KMS-11 (cell line): Measurements from ENCODE around the gene RGS9.
"Not testable (repeated sequence)": the region's sequence is repeated elsewhere in the genome, so short reads cannot be mapped to it uniquely, and the experiment has no call there.

ENCODE experiments used
- H2AFZ ChIP-seq: fragments of 200-600 bp; sonication (generic); 2 replicates; pipeline ENCODE4 v1.6.1; 2016; ENCODE audit warnings: antibody characterized with exemption, mixed run types, low read depth
- H3K27ac ChIP-seq: fragments of 200-600 bp; sonication (generic); 2 replicates; pipeline ENCODE4 v1.6.1; 2016; ENCODE audit warnings: mild to moderate bottlenecking, mixed run types
- H3K27me3 ChIP-seq: fragments of 200-600 bp; sonication (generic); 2 replicates; pipeline ENCODE4 v1.6.1; 2017; ENCODE audit warnings: mild to moderate bottlenecking, low read depth, mixed run types, moderate library complexity; ENCODE audit not compliant: insufficient read depth
- H3K36me3 ChIP-seq: fragments of 200-600 bp; sonication (generic); 2 replicates; pipeline ENCODE4 v1.6.1; 2017; ENCODE audit warnings: mild to moderate bottlenecking, mixed run types; ENCODE audit not compliant: insufficient read depth
- H3K4me1 ChIP-seq: fragments of 200-600 bp; sonication (generic); 2 replicates; pipeline ENCODE4 v1.6.1; 2016; ENCODE audit warnings: mild to moderate bottlenecking, low read depth, mixed run types; ENCODE audit not compliant: poor library complexity, severe bottlenecking
- H3K4me2 ChIP-seq: fragments of 200-600 bp; sonication (generic); 2 replicates; pipeline ENCODE4 v1.7.0; 2016; ENCODE audit warnings: mild to moderate bottlenecking, mixed run types
- H3K4me3 ChIP-seq: fragments of 200-600 bp; sonication (generic); IDR thresholded peaks from 2 replicates; pipeline ENCODE4 v1.6.1; 2017; ENCODE audit warnings: low read depth, low read length, mixed read lengths; ENCODE audit not compliant: insufficient read depth
- H3K79me2 ChIP-seq: fragments of 200-600 bp; sonication (generic); 2 replicates; pipeline ENCODE4 v1.6.1; 2016; ENCODE audit warnings: low read depth, mixed run types; ENCODE audit not compliant: insufficient read depth
- H3K9ac ChIP-seq: fragments of 200-600 bp; sonication (generic); 2 replicates; pipeline ENCODE4 v1.6.1; 2016; ENCODE audit warnings: mild to moderate bottlenecking, mixed run types
- H4K20me1 ChIP-seq: fragments of 200-600 bp; sonication (generic); 2 replicates; pipeline ENCODE4 v1.6.1; 2016; ENCODE audit warnings: mild to moderate bottlenecking, mixed run types; ENCODE audit not compliant: insufficient read depth
- TF ChIP-seq, protein P1 (sequence below): fragments of 200-600 bp; sonication (generic); conservative IDR thresholded peaks from 2 replicates; pipeline ENCODE4 v1.6.1; 2017; ENCODE audit warnings: low read depth, mild to moderate bottlenecking, antibody characterized with exemption, low read length, moderate library complexity, mixed read lengths

The RGS9 gene

DNA sequence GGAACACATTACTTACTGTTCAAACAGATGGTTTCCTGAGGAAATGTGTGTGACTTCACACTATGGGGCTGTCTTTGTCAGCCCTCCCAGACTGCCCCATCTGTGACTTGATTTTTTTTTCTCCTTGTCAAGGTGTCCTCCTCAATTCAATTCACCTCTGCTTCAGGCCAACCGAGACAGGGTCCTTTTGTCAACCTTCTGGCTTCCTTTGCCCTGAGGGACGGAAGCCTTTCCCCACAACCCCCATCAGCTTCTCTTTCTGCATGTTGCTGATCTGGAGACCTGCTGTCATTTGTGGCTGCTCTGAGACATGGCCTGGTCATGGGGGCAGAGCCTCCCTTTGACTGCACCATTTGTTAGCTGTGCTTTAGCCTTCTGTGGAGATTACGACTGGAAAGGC lies 21.3 kb upstream of the RGS9 start:
- no peak overlapping the region for H3K9ac ChIP-seq
- H4K20me1 ChIP-seq, result no peaks in the 10 kb centered on the region
- no peaks in the 10 kb centered on the region for H3K79me2 ChIP-seq
- no peak overlapping the region for H3K27ac ChIP-seq
- H3K4me1 ChIP-seq, result peaks cover 16% of the 10 kb centered on the region
- TF ChIP-seq, protein P1, sequence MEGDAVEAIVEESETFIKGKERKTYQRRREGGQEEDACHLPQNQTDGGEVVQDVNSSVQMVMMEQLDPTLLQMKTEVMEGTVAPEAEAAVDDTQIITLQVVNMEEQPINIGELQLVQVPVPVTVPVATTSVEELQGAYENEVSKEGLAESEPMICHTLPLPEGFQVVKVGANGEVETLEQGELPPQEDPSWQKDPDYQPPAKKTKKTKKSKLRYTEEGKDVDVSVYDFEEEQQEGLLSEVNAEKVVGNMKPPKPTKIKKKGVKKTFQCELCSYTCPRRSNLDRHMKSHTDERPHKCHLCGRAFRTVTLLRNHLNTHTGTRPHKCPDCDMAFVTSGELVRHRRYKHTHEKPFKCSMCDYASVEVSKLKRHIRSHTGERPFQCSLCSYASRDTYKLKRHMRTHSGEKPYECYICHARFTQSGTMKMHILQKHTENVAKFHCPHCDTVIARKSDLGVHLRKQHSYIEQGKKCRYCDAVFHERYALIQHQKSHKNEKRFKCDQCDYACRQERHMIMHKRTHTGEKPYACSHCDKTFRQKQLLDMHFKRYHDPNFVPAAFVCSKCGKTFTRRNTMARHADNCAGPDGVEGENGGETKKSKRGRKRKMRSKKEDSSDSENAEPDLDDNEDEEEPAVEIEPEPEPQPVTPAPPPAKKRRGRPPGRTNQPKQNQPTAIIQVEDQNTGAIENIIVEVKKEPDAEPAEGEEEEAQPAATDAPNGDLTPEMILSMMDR, result no peak
- no peaks in the 10 kb centered on the region for H3K36me3 ChIP-seq
- no peaks in the 10 kb centered on the region for H3K27me3 ChIP-seq
- no peak overlapping the region for H2AFZ ChIP-seq
- no peak overlapping the region for H3K4me2 ChIP-seq
- no peak overlapping the region for H3K4me3 ChIP-seq

DNA sequence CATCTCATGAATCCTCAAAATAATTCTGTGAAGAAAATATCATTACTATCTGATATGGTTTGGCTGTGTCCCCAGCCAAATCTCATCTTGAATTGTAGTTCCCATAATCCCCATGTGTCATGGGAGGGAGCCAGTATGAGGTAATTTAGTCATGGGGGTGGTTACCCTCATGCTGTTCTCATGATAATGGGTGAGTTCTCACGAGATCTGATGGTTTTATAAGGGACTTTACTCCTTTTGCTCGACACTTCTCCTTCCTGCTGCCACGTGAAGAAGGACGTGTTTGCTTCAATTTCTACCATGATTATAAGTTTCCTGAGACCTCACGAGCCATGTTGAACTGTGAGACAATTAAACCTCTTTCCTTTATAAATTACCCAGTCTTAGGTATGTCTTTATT lies 20.7 kb upstream of the RGS9 start:
- not testable (repeated sequence) for H3K27me3 ChIP-seq, H3K36me3 ChIP-seq, H2AFZ ChIP-seq, H3K4me3 ChIP-seq, H3K4me2 ChIP-seq, H3K27ac ChIP-seq, H4K20me1 ChIP-seq, H3K79me2 ChIP-seq, H3K9ac ChIP-seq
- H3K4me1 ChIP-seq, result peaks cover 23% of the 10 kb centered on the region

DNA sequence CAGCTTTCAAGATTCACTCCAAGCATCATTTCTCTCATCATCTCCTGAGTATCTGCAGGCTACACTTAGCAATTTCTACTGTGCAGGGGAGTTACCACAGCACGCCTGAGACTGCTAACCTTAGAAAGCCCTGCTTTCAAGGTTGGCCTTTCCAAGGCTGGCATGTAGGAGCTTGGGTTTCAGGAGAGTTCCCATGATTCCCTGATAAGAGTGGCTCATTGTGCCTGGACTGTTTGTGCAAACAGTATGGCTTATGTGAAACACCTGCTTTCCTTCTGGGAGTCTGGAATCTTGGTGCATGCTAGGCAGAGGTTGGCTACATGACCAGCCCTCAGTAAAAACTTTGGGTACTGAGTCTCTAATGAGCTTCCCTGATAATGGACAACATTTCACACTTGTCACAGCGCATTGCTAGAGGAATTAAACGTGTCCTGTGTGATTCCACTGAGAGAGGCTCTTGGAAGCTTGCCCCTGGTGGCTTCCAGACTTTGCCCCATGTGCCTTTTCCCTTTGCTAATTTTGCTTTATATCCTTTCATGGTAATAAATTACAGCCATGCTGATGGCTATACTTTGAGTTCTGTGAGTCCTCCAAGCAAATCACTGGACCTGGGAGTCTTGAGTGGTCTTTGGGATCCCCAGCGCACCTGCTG lies 19.7 kb upstream of the RGS9 start:
- Histone ChIP-seq H3K4me3 (no peak overlapping the region), H4K20me1 (no peaks in the 10 kb centered on the region), H2AFZ (no peak overlapping the region), H3K4me2 (no peak overlapping the region), H3K9ac (no peak overlapping the region), H3K27ac (no peak overlapping the region), H3K4me1 (peaks cover 31% of the 10 kb centered on the region), H3K36me3 (no peaks in the 10 kb centered on the region), H3K79me2 (no peaks in the 10 kb centered on the region), H3K27me3 (no peaks in the 10 kb centered on the region)
- TF ChIP-seq, protein P1, result no peak

DNA sequence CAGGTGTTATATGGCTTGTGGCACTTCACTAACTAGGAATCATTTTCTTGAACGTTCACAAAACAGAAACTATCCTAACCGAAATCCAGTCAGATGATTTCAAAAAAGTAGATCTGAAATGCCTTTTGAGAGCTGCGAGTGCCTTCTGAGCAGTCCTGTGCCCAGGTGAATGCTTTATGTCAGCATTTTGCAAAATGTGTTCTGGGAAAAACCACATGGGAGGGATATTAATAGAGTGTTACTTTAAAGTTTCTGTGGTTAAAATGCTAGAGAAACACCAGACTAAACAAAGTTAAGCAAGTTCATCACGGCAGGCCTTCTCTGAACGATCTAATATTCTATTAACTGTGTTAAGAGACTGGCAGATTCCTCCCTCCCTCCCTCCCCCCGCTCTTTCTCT lies 15.8 kb upstream of the RGS9 start:
- TF ChIP-seq, protein P1, result no peak
- H3K79me2 ChIP-seq, result no peaks in the 10 kb centered on the region
- peaks cover 42% of the 10 kb centered on the region for H3K4me1 ChIP-seq
- peak overlapping the region; percentile 49 for H3K27ac ChIP-seq
- H3K4me3 ChIP-seq, result no peak overlapping the region
- H3K36me3 ChIP-seq, result no peaks in the 10 kb centered on the region
- no peaks in the 10 kb centered on the region for H3K27me3 ChIP-seq
- no peaks in the 10 kb centered on the region for H4K20me1 ChIP-seq
- peak overlapping the region; percentile 22; the same call in 1 of the 2 replicates for H3K9ac ChIP-seq
- peak overlapping the region; percentile 72 for H2AFZ ChIP-seq
- H3K4me2 ChIP-seq, result peak overlapping the region; percentile 59

DNA sequence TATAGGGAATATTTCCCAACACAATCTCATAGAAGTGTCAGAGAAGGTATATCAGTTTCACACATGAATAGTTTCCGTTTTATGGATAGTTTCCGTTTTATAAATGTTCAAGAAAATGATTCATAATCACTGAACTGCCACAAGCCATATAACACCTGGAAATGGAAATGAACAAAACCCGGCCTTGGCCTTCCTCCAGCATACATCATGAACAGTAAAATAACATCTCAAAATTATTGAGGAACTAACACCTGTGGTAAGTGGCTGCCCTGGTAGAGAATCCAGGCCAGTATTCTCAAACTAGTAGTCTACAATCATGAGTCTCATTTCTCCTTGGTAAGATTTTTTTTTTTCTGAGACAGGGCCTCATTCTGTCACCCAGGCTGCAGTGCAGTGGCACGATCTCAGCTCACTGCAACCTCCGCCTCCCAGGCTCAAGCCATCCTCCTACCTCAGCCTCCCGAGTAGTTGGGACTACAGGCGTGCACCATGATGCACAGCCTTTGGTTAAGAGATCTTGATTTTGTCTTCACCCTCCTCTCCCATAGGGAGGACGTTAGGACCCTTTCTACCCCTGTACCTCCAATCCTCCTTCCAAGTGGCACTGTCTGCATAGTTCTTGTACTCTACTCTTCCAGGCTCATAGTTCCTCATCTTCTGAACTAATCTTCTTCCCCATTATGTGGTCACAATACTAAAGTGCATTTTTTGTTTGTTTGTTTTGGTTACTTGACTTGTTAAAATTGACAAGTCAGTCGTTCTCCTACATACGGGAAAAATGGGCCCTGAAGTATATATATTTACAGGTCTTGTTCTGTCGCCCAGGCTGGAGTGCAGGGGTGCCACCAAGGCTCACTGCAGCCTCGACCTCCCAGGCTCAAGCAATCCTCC lies 15.0 kb upstream of the RGS9 start:
- no peaks in the 10 kb centered on the region for H3K79me2 ChIP-seq
- no peaks in the 10 kb centered on the region for H3K36me3 ChIP-seq
- H4K20me1 ChIP-seq, result no peaks in the 10 kb centered on the region
- peaks cover 42% of the 10 kb centered on the region for H3K4me1 ChIP-seq
- H2AFZ ChIP-seq, result peak overlapping the region; percentile 86
- TF ChIP-seq, protein P1, result no peak
- no peak overlapping the region for H3K4me3 ChIP-seq
- H3K4me2 ChIP-seq, result peak overlapping the region; percentile 59
- H3K27ac ChIP-seq, result peak overlapping the region; percentile 49
- H3K27me3 ChIP-seq, result no peaks in the 10 kb centered on the region
- peak overlapping the region; percentile 63; the same call in 1 of the 2 replicates for H3K9ac ChIP-seq
